HepG2 (cell line): ENCODE results near the gene MORC4. TPM values are rescaled to one million over a fixed set of nuclear protein-coding genes. Genes with fewer than 3 reads are reported as not detected.

Source experiments
- CREB1 ChIP-seq, 2 experiments: fragments of 450-650 bp in 1 of 2; IDR thresholded peaks; 2 replicates each; pipeline ENCODE4 v1.6.1; 2016 to 2017; ENCODE audit warnings: control low read depth in 1 of 2, mild to moderate bottlenecking in 1 of 2, missing compliant biosample characterization in 1 of 2, missing genetic modification characterization in 1 of 2
- MEIS1 ChIP-seq: sonication (generic); formaldehyde crosslinking; IDR thresholded peaks from 2 replicates; pipeline ENCODE4 v1.9.0; 2021; ENCODE audit warnings: mild to moderate bottlenecking, missing genetic modification reagents, moderate library complexity, borderline replicate concordance
- PHF5A ChIP-seq: IDR thresholded peaks from one replicate; pipeline ENCODE4 v1.6.1; 2018; ENCODE audit warnings: low read depth, missing genetic modification reagents; ENCODE audit not compliant: unreplicated experiment
- PPARG ChIP-seq: conservative IDR thresholded peaks from 2 replicates; pipeline ENCODE4 v1.6.1; 2016; ENCODE audit warnings: missing biosample characterization, missing genetic modification reagents
- RXRA ChIP-seq: sonication (generic); formaldehyde crosslinking; IDR thresholded peaks from 2 replicates; pipeline ENCODE4 v1.5.1; 2020; ENCODE audit warnings: missing genetic modification reagents
- SP5 ChIP-seq: IDR thresholded peaks from 2 replicates; pipeline ENCODE4 v1.6.1; 2016; ENCODE audit warnings: low read depth, borderline replicate concordance
- YEATS4 ChIP-seq: sonication (generic); formaldehyde crosslinking; IDR thresholded peaks from 2 replicates; pipeline ENCODE4 v1.4.0; 2020; ENCODE audit warnings: missing genetic modification reagents, borderline replicate concordance
- ZNF761 ChIP-seq: sonication (generic); formaldehyde crosslinking; conservative IDR thresholded peaks from 2 replicates; pipeline ENCODE4 v1.4.0; 2020; ENCODE audit warnings: mild to moderate bottlenecking, missing genetic modification reagents
- polyA plus RNA-seq, 8 experiments: library from polyadenylated mRNA; depleted of rRNA in 3 of 8; stranded (reverse) in 7 of 8; unstranded in 1 of 8; fragments of >200 nt; fragmentation: Illumina TruSeq in 4 of 8; extraction: Trizol in 4 of 8; gene quantifications; 2 replicates each; pipeline versions ENCODE4 v1.2.1 to v1.2.3, GENCODE V29; 2011 to 2016; ENCODE audit warnings: low read depth in 4 of 8, missing spikeins in 1 of 8, mixed read lengths in 1 of 8; ENCODE audit not compliant: insufficient read depth in 1 of 8
- total RNA-seq, 5 experiments: library from RNA; depleted of rRNA; stranded (reverse); fragments of >200 nt; fragmentation: Illumina TruSeq; extraction: Trizol; gene quantifications; 2 replicates each; pipeline ENCODE4 v1.2.3, GENCODE V29; 2016; ENCODE audit warnings: low read depth in 1 of 5
- TF ChIP-seq, protein P1 (sequence below): IDR thresholded peaks from 2 replicates; pipeline ENCODE4 v1.6.1; 2016; ENCODE audit warnings: missing biosample characterization, missing genetic modification reagents, low read depth
- TF ChIP-seq, protein P2 (sequence below): sonication (generic); formaldehyde crosslinking; IDR thresholded peaks from 2 replicates; pipeline ENCODE4 v1.8.0; 2022; ENCODE audit warnings: low read depth, missing genetic modification reagents
- TF ChIP-seq, protein P3 (sequence below): fragments of 450-650 bp; IDR thresholded peaks from 2 replicates; pipeline ENCODE4 v1.6.1; 2017; ENCODE audit warnings: mild to moderate bottlenecking
- TF ChIP-seq, protein P4 (sequence below): sonication (generic); formaldehyde crosslinking; IDR thresholded peaks from 2 replicates; pipeline ENCODE4 v1.8.1; 2023; ENCODE audit warnings: missing genetic modification reagents, inconsistent platforms, borderline replicate concordance
- TF ChIP-seq, protein P5 (sequence below): IDR thresholded peaks from 2 replicates; pipeline ENCODE4 v1.6.1; 2016; ENCODE audit warnings: low read depth, missing genetic modification reagents, missing compliant biosample characterization
- TF ChIP-seq, protein P6 (sequence below): sonication (generic); formaldehyde crosslinking; IDR thresholded peaks from 2 replicates; pipeline ENCODE4 v1.4.0; 2020; ENCODE audit warnings: missing genetic modification reagents, borderline replicate concordance

The MORC4 gene
- total and polyA plus RNA-seq, 2 of the 13 experiments (the other 11 are each of a cell fraction or from before 2014, with no cell fraction given), result 7.3 to 17.6 TPM

DNA sequence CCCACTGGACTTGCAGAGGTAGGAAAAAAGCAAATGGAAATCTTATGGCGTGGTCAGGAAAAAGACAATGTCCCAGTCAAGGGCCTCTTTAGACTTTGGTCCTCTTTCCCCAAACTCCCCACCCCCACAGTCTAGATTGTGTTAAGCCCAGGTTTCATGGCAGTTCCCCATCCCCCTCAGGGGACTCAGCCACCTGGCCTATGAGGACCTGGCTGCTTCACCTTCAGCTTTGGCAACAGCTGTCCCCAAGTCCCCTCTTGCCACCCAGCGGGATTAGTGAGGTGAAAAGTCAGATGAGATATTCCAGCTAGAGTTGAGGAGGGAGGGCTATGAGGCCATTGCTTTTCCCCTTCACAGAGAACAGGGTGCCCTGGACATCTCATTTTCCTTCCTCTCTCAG is 97.3 kb downstream of the MORC4 start (continued):
- TF ChIP-seq CREB1 (IDR thresholded peaks at IDR 0.05) (no peak), CREB1 (CRISPR knock-in tag; IDR thresholded peaks at IDR 0.05) (0 out of 2 replicates have a peak, but pooled peaks have one; percentile 14), YEATS4 (CRISPR knock-in tag) (no peak), PPARG (CRISPR knock-in tag) (no peak), MEIS1 (no peak), SP5 (CRISPR knock-in tag) (no peak), ZNF761 (no peak), PHF5A (no peak), RXRA (peak; percentile 43; the same call in 1 of the 2 replicates)
- TF ChIP-seq, protein P1, sequence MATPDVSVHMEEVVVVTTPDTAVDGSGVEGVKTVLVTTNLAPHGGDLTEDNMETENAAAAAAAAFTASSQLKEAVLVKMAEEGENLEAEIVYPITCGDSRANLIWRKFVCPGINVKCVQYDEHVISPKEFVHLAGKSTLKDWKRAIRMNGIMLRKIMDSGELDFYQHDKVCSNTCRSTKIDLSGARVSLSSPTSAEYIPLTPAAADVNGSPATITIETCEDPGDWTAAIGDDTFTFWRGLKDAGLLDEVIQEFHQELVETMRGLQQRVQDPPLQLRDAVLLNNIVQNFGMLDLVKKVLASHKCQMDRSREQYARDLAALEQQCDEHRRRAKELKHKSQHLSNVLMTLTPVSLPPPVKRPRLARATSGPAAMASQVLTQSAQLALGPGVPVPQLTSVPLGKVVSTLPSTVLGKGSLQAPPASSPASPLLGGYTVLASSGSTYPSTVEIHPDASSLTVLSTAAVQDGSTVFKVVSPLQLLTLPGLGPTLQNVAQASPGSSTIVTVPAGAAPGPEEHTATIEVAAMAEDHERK (CRISPR knock-in tag), result no peak
- TF ChIP-seq, protein P2, sequence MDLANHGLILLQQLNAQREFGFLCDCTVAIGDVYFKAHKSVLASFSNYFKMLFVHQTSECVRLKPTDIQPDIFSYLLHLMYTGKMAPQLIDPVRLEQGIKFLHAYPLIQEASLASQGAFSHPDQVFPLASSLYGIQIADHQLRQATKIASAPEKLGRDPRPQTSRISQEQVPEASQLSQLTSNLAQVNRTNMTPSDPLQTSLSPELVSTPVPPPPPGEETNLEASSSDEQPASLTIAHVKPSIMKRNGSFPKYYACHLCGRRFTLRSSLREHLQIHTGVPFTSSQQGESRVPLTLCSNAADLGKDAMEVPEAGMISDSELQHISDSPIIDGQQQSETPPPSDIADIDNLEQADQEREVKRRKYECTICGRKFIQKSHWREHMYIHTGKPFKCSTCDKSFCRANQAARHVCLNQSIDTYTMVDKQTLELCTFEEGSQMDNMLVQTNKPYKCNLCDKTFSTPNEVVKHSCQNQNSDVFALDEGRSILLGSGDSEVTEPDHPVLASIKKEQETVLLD (CRISPR knock-in tag), result no peak
- TF ChIP-seq, protein P3, sequence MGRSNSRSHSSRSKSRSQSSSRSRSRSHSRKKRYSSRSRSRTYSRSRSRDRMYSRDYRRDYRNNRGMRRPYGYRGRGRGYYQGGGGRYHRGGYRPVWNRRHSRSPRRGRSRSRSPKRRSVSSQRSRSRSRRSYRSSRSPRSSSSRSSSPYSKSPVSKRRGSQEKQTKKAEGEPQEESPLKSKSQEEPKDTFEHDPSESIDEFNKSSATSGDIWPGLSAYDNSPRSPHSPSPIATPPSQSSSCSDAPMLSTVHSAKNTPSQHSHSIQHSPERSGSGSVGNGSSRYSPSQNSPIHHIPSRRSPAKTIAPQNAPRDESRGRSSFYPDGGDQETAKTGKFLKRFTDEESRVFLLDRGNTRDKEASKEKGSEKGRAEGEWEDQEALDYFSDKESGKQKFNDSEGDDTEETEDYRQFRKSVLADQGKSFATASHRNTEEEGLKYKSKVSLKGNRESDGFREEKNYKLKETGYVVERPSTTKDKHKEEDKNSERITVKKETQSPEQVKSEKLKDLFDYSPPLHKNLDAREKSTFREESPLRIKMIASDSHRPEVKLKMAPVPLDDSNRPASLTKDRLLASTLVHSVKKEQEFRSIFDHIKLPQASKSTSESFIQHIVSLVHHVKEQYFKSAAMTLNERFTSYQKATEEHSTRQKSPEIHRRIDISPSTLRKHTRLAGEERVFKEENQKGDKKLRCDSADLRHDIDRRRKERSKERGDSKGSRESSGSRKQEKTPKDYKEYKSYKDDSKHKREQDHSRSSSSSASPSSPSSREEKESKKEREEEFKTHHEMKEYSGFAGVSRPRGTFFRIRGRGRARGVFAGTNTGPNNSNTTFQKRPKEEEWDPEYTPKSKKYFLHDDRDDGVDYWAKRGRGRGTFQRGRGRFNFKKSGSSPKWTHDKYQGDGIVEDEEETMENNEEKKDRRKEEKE, result no peak
- TF ChIP-seq, protein P4, sequence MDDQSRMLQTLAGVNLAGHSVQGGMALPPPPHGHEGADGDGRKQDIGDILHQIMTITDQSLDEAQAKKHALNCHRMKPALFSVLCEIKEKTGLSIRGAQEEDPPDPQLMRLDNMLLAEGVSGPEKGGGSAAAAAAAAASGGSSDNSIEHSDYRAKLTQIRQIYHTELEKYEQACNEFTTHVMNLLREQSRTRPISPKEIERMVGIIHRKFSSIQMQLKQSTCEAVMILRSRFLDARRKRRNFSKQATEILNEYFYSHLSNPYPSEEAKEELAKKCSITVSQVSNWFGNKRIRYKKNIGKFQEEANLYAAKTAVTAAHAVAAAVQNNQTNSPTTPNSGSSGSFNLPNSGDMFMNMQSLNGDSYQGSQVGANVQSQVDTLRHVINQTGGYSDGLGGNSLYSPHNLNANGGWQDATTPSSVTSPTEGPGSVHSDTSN (CRISPR knock-in tag), result no peak
- TF ChIP-seq, protein P5, sequence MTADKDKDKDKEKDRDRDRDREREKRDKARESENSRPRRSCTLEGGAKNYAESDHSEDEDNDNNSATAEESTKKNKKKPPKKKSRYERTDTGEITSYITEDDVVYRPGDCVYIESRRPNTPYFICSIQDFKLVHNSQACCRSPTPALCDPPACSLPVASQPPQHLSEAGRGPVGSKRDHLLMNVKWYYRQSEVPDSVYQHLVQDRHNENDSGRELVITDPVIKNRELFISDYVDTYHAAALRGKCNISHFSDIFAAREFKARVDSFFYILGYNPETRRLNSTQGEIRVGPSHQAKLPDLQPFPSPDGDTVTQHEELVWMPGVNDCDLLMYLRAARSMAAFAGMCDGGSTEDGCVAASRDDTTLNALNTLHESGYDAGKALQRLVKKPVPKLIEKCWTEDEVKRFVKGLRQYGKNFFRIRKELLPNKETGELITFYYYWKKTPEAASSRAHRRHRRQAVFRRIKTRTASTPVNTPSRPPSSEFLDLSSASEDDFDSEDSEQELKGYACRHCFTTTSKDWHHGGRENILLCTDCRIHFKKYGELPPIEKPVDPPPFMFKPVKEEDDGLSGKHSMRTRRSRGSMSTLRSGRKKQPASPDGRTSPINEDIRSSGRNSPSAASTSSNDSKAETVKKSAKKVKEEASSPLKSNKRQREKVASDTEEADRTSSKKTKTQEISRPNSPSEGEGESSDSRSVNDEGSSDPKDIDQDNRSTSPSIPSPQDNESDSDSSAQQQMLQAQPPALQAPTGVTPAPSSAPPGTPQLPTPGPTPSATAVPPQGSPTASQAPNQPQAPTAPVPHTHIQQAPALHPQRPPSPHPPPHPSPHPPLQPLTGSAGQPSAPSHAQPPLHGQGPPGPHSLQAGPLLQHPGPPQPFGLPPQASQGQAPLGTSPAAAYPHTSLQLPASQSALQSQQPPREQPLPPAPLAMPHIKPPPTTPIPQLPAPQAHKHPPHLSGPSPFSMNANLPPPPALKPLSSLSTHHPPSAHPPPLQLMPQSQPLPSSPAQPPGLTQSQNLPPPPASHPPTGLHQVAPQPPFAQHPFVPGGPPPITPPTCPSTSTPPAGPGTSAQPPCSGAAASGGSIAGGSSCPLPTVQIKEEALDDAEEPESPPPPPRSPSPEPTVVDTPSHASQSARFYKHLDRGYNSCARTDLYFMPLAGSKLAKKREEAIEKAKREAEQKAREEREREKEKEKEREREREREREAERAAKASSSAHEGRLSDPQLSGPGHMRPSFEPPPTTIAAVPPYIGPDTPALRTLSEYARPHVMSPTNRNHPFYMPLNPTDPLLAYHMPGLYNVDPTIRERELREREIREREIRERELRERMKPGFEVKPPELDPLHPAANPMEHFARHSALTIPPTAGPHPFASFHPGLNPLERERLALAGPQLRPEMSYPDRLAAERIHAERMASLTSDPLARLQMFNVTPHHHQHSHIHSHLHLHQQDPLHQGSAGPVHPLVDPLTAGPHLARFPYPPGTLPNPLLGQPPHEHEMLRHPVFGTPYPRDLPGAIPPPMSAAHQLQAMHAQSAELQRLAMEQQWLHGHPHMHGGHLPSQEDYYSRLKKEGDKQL (CRISPR knock-in tag), result no peak
- TF ChIP-seq, protein P6, sequence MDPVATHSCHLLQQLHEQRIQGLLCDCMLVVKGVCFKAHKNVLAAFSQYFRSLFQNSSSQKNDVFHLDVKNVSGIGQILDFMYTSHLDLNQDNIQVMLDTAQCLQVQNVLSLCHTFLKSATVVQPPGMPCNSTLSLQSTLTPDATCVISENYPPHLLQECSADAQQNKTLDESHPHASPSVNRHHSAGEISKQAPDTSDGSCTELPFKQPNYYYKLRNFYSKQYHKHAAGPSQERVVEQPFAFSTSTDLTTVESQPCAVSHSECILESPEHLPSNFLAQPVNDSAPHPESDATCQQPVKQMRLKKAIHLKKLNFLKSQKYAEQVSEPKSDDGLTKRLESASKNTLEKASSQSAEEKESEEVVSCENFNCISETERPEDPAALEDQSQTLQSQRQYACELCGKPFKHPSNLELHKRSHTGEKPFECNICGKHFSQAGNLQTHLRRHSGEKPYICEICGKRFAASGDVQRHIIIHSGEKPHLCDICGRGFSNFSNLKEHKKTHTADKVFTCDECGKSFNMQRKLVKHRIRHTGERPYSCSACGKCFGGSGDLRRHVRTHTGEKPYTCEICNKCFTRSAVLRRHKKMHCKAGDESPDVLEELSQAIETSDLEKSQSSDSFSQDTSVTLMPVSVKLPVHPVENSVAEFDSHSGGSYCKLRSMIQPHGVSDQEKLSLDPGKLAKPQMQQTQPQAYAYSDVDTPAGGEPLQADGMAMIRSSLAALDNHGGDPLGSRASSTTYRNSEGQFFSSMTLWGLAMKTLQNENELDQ (CRISPR knock-in tag), result no peak
